NCI-H524 (cell line): ENCODE measurements around the gene GYPC.
"Not testable (repeated sequence)": the region's sequence is repeated elsewhere in the genome, so short reads cannot be mapped to it uniquely, and the experiment has no call there.

Source experiments
- DNase-seq, 2 experiments: peaks; one replicate each; lab custom pipeline; 2025; lab: John Stamatoyannopoulos, UW

GYPC gene

DNA sequence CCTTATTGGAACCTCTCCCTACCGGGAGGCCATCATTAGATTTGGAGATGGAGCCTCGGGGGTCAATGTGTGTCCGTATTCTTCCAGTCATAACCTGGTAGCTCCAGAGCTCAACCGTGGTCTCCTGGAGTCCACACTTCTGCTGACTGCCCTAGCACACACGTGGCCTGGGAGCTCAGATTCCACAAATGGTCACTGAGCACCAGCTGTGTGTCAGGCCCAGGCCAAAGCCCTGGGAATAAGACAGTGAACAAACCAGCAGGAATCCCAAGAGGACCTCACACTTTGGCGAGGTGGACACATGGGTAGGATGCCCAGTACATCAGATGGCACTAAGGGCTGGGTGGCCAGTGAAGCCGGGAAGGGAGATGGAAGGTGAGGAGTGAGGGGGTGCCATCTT is 15.5 kb downstream of the GYPC start:
- DNase-seq: no peak

- DNase-seq: no peak
Measured at GRCh38 chr2:126672980-126673605, 17.1 kb downstream of the GYPC start.

- no peak for DNase-seq
Measured at GRCh38 chr2:126674075-126674744, 18.3 kb downstream of the GYPC start.

DNA sequence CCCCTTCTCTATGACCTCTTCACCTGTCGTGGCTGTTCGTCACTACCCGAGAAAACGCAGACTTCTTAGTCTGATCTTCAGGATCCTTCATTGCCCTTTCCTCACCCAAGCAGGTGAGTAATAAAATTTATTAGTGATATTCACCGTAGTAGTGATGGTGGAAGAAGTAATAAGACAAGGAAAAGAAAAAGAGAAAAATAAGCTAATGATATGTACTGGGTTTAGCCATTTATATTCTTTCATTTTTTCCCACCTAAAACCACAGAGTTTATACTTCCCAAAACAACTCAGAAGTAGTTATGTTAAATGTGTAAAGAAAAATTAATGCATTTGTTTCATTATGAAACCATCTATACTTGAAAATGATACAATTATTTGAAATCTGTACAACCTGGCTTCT is 19.7 kb downstream of the GYPC start:
- no peak for DNase-seq

- DNase-seq: no peak
Measured at GRCh38 chr2:126676221-126677175, 20.5 kb downstream of the GYPC start.

DNA sequence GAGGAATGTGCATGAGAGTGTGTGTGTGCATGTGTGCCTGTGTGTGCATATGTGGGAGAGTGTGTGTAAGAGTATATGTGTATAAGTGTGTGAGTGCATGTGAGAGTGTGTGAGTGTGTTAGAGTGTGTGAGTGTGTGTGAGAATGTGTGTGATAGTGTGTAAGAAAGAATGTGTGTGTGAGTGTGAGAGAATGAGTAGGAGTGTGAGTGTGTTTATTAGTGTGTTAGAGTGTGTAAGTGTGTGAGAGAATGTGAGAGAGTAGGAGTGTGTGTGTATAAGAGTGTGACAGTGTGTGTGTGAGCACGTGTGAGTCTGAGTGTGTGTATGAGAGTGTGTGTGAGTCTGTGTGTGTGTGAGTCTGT is 21.2 kb downstream of the GYPC start:
- DNase-seq: no peak

DNA sequence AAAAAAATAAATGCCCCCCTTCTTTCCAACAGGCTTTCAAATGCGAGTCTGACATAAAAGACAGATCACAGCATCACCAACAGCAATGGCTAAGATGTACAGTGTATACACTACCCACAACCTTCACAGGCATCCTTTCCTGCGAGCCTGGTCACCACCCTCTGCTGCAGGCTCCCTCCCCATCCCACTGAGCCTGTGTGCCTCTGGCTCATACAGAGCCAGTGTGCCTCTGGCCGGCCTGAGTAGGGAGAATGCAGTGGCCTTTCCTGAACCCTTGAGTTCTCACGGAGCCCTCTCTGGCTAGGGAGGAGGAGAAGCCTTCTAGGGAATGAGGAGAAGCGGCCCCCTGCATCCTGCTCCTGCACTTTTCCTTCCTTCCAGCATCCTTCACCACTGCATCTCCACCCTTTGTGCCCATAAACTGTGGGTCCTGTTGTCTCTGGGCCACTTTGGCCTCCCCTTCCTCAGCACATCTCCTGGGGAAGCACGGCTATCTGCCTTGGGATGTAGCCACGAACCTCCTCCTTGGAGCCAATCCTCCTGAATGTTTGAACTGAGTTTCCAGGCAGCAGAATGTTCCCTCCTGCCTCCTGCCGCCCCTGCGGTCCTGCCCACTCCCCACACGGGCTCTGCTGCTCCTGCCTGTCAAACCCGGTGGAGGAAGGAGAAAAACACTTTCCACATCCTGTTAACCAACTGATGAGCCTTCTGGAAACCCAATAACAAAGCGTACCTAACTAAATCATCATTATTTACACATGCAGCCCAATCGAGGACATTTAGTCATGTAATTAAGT is 22.5 kb downstream of the GYPC start:
- DNase-seq: peak in 1 of 2 experiments; percentile 26

- no peak for DNase-seq
Measured at GRCh38 chr2:126679094-126679713, 23.2 kb downstream of the GYPC start.

GRCh38 chr2:126681505-126681904 is 25.5 kb downstream of the GYPC start:
- DNase-seq: no peak

GRCh38 chr2:126685629-126686028 is 29.7 kb downstream of the GYPC start:
- no peak for DNase-seq

DNA sequence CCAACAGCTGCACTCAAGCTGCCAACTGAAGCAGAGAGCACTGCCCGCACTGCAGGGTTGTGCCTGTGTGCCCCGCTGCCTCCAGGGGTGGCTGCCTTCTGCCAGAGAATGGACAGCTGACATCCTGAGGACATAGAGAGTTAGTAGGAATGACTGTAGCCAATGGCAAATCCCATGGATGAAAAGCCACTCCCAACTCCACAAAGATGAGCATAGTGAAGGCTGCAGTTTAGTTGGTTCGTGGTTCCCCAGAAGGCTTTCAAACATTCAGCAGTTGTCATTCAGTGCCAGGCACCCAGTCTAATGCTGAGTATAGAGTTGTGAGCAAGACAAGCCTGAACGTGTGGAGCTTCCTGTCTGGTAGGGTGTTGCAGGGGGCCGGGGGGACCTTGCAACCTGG is 30.3 kb downstream of the GYPC start:
- DNase-seq: no peak

GRCh38 chr2:126686841-126687485 is 31.0 kb downstream of the GYPC start:
- DNase-seq: no peak

- DNase-seq: no peak
Measured at GRCh38 chr2:126687503-126687902, 31.5 kb downstream of the GYPC start.

- DNase-seq: peak in 1 of 2 experiments; percentile 11
Measured at GRCh38 chr2:126688594-126688993, 32.6 kb downstream of the GYPC start.

GRCh38 chr2:126692241-126692640 is 36.3 kb downstream of the GYPC start:
- DNase-seq: peak in 1 of 2 experiments; percentile 11

- DNase-seq: not testable (repeated sequence)
Measured at GRCh38 chr2:126692934-126693592, 37.1 kb downstream of the GYPC start.

- DNase-seq: no peak
Measured at GRCh38 chr2:126696644-126697520, 40.9 kb downstream of the GYPC start.

DNA sequence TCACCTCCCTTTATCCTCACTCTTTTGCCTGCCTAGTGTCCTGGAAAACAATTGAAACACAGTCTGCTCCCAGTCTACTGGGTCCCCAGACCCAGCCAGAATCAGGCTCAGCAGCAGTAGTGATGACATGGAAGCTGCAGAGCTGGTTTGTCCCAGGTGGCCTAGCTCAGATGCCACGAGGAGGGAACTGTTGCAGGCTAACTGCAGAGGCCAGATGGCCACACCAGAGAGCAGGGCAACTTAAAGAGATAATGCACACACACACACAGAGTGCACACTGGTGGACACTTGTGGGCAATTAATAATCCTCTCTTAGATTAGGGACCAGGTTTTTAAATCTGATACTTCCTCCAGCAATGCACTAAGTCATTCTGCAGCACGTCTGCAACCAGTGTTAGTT is 42.4 kb downstream of the GYPC start:
- peak; percentile 72 to 92 for DNase-seq

DNA sequence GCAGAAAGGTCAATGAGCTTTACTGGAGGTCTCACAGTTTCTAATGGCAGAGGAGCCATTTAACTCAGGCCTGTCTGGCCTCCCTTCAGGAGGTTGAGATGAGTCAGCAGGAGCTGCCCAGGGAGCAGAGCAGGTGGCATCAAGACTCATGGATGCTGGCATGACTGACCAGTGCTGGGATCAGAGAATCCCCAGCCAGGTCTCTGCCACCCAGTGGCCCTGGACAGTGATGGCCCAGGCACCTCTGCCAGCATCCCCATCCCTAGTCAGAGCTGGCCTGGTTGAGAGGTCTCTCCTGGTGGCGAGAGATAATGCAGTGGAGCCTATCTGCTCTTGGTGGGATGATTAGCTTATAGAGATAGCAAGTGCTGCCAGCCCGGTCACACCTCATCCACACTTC is 43.1 kb downstream of the GYPC start:
- no peak for DNase-seq
